Esophagus muscularis mucosa (tissue), 4 donors: ENCODE measurements around the gene SPATA46.

ENCODE experiments used
- CTCF ChIP-seq, 3 experiments: fragments of 200-600 bp in 2 of 3; fragments of 450-650 bp in 1 of 3; sonication (generic) in 2 of 3; IDR thresholded peaks; one replicate each; pipeline ENCODE4 v1.5.1; 2017 to 2019; ENCODE audit warnings: antibody characterized with exemption in 3 of 3, mild to moderate bottlenecking in 2 of 3, moderate library complexity in 1 of 3
- EP300 ChIP-seq: sonication (generic); formaldehyde crosslinking; IDR thresholded peaks from one replicate; pipeline ENCODE4 v1.6.1; 2017; ENCODE audit warnings: antibody characterized with exemption
- POLR2A ChIP-seq: fragments of 450-650 bp; IDR thresholded peaks from one replicate; pipeline ENCODE4 v1.6.1; 2017; ENCODE audit warnings: antibody characterized with exemption, moderate library complexity, mild to moderate bottlenecking, low read depth
- POLR2AphosphoS5 ChIP-seq, 2 donors: sonication (generic); formaldehyde crosslinking; IDR thresholded peaks; one replicate each; pipeline ENCODE4 v1.6.1; 2017; ENCODE audit warnings: antibody characterized with exemption in 2 of 2

- TF ChIP-seq CTCF (IDR thresholded peaks at IDR 0.05) (no peak), POLR2A (no peak), POLR2AphosphoS5 (IDR thresholded peaks at IDR 0.05) (no peak), EP300 (no peak)
Observed at GRCh38 chr1:162416215-162416614, 39.6 kb upstream of the SPATA46 start.
